ENCODE data around the gene EWSR1.

- TF ChIP-seq POLR2A (IDR thresholded peaks at IDR 0.05) (no peak), CTCF (IDR thresholded peaks at IDR 0.05) (no peak)
Measured at GRCh38 chr22:29300807-29301601, 32.9 kb downstream of the EWSR1 start.
